Erythroblast (primary cell): ENCODE data around the gene PTCHD1.

Source experiments
- GATA1 ChIP-seq: IDR thresholded peaks from 2 replicates; pipeline ENCODE4 v1.6.1; 2011; ENCODE audit warnings: low read depth, mild to moderate bottlenecking, control low read depth, low read length, moderate library complexity
- POLR2A ChIP-seq: IDR thresholded peaks from 2 replicates; pipeline ENCODE4 v1.6.1; 2011; ENCODE audit warnings: mild to moderate bottlenecking, low read length

DNA sequence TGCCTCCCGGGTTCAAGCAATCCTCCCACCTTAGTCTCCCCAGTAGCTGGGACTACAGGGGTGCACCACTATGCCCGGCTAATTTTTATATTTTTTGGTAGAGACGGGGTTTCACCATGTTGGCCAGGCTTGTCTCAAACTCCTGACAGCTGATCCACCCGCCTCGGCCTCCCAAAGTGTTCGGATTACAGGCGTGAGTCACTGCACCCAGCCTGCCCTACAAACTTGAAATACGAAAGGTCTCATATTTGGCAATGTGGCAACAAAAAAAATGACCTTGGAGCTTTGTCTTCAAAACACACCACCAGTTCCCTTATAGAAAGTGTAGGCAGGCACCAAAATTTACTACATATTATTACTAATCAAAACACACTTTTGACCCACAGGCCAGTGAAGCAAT, 22.9 kb upstream of the PTCHD1 start:
- TF ChIP-seq POLR2A (no peak), GATA1 (no peak)
